Activated T-helper 17 cell treated with anti-CD3 and anti-CD28 coated beads, Interleukin-2, amount 50 U/mL, for 72 hours (primary cell): Measurements from ENCODE around the gene PXK. TPM values are rescaled to one million over a fixed set of nuclear protein-coding genes. Genes with fewer than 3 reads are reported as not detected.

ENCODE experiments used
- total RNA-seq, 2 donors: library from RNA; stranded (reverse); gene quantifications; one replicate each; pipeline ENCODE4 v1.2.3, GENCODE V29; 2022

The PXK gene
- total RNA-seq, 2 donors from 2014 or later, result 17.8 to 27.1 TPM

Other genes with a start within 250 kb of the PXK start
- not detected for gene DNASE1L3, start 121.9 kb upstream of the PXK start, total RNA-seq
- 1 to 10 TPM; 1.8 to 4.9 TPM for gene ABHD6, start 95.1 kb upstream of the PXK start, total RNA-seq
- gene RPP14, start 26.6 kb upstream of the PXK start, total RNA-seq, result 10 to 100 TPM; 16.1 to 19.1 TPM
- 10 to 100 TPM; 10.0 to 15.1 TPM for gene HTD2, start 26.4 kb upstream of the PXK start, total RNA-seq
- gene PDHB, start 100.9 kb downstream of the PXK start, total RNA-seq, result 10 to 100 TPM; 37.1 to 66.6 TPM
- 1 to 10 TPM; 4.9 to 5.2 TPM for gene KCTD6, start 159.2 kb downstream of the PXK start, total RNA-seq
- not detected for gene ACOX2, start 204.3 kb downstream of the PXK start, total RNA-seq
- not detected for gene FAM107A, start 244.5 kb downstream of the PXK start, total RNA-seq